NCI-H1694 (cell line): ENCODE measurements around the gene ANKRD1.

Source experiments
- DNase-seq: peaks from one replicate; lab custom pipeline; 2025; lab: John Stamatoyannopoulos, UW

The ANKRD1 gene

DNA sequence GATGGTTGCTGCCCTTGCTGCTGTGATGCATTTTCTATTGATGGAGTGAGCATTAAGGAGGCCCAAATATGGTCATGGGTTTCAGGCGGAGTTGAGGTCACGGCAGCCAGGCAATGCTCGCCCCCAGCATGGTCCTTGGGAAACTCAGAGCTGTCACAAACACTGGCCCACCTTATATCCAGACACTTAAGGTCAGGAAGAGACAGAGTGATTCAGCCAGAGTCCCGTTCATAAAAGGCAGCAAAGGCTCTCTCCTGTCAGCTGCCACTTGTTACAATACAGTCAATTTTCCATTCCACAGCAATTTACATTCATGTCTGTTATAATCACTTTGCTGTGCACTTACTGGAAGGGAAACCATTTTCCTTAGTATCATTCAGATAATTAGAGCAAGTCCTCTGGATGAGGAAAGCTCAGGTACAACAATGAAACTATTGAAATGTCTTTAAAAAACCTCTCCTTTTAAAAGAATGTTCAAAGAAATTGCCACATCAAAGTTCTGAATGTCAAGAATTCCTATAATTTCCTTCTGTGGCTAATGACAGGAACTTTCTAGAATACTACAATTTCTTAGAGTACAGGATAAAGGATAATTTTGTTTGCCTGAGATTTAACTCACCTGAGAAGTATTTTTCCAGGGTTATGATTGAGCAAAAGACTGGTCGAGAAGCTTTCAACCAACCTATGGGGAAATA is 14.8 kb upstream of the ANKRD1 start:
- DNase-seq = no peak

GRCh38 chr10:90930971-90931871 is 10.3 kb upstream of the ANKRD1 start:
- no peak for DNase-seq

DNA sequence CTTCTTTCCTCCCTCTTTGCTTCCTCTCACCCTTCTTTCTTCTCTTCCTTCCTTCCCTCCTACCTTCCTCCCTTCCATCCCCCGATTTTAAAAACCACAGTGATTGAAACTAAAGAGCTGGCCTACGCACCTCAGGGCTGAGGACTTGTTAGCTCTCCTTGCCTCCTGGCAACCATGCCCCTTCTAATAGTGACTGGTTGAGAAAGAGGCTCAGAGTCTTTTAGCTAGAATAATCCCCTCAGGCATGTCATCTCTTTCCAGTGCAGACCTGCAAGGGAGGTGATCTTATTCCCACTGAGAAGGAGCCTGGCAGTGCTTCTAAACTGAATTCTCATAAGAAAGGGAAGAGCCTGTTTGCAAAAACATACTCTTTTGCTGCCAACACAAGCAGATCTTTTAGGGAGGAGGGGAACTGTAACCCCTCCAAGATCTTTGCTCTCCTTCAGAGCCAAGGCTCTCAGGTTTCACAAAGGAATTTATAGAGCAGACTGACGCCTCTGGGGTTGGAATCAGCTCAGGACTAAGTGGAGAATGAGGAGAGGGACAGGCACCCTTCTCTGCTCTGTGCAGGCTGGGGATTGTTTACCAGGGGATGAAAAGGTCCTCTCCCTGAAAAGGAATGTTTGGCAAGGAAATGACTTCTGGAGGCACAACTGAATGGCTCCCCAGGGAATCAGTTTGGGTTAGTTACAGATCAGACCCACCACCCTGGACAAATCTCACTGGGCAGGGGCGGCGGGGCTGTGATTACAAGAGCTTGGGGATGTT is 9.4 kb upstream of the ANKRD1 start:
- no peak for DNase-seq

DNA sequence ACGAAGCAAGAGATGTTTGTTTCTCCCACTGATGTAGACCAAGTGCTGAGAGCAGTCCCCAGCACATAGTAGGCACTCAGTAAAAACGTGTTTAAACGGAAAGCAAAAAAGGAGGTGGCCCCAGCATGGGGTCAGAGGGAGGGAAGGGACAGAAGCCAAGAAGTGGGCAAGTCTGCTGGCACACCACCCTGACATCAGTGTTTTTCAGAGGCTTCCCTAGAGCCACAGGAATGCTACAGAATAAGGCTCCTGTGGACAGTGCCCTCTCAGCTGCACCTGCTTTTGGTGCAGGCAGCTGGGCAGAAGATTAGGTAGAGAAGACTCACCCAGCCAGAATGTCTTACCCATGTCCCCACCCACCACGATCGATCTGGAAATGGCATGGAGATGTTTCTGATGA is 8.3 kb upstream of the ANKRD1 start:
- DNase-seq = no peak

DNA sequence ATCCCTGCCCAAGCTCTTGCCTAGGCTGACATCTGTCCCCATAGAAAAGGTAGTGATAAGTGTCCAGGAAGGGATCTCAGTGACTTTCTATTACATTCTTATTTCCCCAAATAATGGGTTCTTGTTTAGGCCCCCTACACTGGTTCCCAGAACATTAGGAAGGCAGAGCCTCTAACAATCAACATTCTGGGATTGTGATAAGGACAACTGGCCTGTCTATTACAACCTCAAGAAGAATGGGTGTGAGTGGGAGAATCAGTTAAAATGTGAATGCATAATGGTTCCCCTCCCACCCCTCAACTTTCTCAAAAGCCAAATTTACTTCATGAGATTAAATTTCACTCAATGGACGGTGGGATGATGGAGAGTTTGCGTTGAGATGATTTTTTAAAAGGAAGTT is 6.4 kb upstream of the ANKRD1 start:
- DNase-seq = no peak

DNA sequence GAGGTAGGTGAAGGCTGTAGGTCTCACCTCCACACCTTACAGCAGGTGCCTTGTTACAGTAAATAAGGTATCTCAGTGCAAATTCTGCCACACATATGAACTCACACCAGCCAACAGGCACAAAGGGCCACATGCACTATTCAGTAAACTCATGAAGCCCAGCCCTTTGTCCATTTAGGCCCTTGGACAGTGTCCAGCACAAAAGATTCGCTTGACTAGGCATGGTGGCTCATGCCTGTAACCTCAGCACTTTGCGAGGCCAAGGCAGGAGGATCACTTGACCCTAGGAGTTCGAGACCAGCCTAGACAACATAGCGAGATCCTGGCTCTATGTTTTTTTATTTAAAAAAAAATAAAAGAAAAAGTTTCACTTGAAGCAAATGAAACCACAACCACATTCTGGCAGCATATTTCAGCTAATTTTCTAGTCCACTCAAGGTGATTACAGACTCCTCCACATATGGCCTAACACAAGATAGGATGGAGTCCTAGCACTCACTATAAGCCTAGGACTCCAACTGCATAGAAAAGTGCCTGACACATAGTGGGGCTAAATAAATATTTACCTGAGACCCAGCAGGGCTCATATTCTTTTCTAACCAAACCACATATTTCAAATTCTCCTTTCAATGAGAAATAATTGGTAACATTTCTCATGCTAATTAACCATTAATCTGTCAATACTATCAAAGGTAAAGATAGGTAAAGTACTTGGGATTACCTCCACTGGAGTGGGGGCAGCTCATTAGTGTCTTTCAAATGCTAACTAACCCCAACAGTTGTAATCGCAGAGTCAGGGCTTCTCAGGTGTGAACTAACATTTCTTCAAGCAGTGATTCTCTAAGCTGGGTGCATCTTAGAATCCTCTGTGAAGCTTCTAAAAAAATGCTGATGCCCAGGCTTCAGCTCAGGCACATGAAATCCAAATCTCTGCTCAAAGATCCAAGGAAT is 4.5 kb upstream of the ANKRD1 start:
- no peak for DNase-seq

DNA sequence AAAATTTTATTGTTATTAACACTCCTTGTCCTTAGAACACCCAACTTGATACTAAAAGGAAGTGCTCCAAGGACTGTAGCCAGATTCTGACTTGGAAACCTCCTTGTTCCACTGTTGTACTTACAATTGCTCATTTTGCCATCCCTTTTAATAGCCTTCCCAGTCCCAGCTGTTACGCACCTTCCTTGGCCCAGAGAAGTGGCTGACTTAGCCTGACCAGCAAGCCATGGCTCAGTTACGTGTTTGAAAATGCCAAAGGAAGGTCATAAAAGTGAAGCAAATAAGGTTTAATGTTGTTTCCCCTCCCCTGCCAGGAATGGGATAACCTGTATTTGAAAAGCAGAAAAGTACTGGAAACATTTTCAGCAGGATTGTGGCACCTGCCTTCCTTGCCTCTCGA is 3.7 kb upstream of the ANKRD1 start:
- DNase-seq = no peak

GRCh38 chr10:90923111-90923731 is 2.3 kb upstream of the ANKRD1 start:
- no peak for DNase-seq

DNA sequence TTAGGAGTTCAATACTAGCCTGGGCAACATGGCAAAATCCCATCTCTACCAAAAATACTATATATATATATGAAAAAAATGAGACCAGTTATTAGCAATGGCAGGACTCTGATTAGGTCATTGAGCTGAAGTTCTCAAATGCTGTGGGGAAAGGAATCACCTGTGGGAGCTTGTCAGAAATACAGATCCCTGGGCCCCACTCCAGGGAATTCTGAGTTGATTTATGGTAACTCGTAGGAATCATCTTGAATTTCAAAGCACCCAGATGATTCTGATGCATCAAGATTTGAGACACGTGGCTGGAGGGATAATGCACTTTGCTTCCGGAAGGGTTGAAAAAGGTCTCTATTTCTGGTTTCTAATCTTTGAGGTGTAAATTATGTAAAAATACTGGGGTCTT is 1.0 kb upstream of the ANKRD1 start:
- no peak for DNase-seq

DNA sequence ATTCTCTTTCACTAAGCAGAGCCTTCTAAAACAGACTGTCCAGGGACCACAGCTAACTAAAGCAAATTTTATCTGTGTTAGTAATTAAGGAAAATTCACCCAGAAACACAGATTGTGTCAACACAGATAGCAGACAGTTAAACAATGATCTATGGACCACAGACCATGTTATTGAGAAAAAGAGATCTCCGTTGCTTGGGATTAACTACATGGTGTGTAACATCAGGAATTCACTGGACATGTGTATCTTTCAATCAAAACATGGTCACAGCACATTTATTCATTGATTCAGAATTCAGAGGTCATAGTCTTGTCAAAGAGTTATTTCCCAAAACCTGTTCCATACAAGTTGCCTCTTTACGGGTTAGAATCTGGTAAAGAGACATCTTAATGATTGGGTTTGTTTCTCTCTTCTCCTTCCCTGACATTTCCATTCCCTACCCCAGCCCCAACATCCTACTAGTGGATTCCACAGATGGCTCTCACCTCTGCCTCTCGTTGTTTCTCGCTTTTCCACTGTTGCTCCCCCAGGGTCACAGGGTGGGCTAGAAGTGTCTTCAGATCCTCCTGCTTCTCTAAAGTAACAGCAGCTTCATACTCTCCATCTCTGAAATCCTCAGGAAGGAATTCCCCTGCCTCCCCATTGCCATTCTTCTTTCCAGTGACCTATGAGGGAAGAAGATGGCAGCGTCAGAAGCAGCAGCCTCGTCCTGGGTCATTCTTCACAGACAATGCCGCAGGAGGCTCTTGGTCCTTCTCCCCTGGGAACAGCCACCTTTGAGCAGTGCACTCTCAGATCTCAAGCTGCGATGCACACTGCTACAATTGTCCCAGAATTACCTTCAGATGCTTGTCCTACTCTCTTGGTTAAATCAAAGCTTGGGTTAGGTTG is 958 bp downstream of the ANKRD1 start:
- DNase-seq = no peak

DNA sequence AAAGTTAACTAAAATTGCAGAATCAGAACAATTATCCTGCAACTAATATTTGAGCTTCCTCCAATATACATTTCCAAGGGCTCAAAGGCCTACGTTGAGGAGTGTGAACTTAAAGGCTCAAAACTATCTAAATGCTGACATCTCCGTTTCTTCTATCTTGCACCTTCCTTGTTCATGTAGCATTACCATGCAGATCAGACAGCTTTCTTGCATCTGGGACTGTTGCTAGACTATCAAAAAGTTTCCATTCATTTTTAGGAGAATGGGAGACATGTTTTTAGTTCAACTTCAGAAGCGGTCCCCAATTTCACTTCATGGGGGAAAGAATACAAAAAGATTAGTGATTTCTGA is 2.9 kb downstream of the ANKRD1 start:
- no peak for DNase-seq

DNA sequence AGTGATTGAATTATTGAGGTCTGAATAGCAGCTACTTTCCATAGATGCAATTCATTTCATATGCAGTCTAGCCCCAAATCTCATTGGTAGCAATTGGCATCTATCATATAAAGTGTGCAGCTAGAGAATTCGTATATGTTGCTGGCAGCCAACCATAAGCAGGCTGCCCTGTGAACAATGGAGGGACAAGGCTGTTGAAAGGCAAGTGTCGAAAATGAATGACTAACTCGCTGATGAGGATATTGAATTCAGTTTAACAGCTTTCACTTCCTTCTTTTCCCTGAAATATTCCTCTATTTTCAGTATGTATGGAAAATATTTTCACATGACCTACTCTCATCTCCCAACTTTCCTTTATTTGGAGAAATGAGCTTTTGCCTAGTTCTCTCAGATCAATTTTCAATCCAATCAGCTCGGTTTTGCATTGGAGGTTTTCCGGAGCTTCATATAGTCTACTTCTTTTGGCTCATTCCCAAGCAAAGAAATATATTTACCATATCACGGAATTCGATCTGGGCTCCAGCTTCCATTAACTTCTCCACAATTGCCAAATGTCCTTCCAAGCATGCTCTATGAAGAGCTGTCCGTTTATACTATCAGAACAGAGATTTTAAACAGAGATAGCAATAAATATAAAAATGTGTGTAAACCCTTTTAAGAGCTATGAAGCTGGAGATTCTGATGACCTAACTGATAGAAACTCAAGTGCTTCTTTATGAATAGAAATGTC is 3.5 kb downstream of the ANKRD1 start:
- no peak for DNase-seq

- DNase-seq = no peak
These were observed 4.3 kb downstream of the ANKRD1 start for GRCh38 chr10:90916392-90917237.

DNA sequence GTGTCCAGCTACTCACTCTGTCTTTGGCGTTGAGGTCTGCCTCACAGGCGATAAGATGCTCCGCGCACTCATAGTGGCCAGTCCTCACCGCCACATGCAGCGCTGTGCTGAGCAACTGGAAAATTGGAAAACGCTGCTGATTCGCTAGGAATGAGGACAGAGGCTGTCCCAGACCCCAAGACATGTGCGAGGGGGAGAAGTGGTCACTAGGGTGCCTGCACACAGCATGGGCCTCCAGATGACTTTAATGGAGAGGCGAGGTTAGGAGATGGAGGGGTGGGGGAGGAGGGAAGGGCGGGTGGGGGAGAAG is 5.2 kb downstream of the ANKRD1 start:
- DNase-seq = no peak

- DNase-seq = no peak
These were observed 5.7 kb downstream of the ANKRD1 start for GRCh38 chr10:90914992-90915765.

DNA sequence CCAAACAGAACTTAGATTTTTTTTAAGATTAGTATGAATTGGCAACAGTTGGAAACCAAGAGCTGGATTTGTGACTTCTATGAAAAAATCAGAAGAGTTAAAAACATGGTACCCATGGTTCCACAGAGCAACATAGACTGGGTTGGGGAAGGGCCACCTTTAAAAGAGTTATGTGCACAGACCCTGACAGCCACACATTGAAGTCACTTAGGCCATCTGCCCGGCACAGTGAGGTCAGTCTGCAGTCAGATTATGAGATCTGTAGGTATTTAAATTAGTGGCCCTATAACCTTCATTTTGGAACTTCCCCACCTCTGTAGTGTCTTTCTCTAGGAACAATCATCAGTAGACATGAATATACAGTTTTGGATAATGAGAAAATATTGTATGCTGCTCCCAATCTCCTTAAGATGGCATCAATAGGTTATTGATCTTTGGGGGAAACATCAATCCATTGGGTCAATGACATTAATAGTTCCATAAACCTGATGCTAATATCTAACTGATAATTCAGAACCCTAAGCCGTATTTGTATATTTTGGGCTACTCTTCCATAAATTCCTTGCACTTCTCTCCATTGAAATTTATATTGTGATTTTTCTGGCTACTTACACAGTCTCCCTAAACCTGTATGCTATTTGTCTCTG is 7.0 kb downstream of the ANKRD1 start:
- no peak for DNase-seq

- no peak for DNase-seq
These were observed 7.9 kb downstream of the ANKRD1 start for GRCh38 chr10:90912854-90913479.
